Stimulated activated naive CD8-positive, alpha-beta T cell treated with anti-CD3 and anti-CD28 coated beads, Interleukin-15, Interleukin-2, amounts not matched to agents 100 U/mL and 50 U/mL, for 24 hours (primary cell): ENCODE data around the gene CDIP1.

Source experiments
- ATAC-seq: fragments of 150-1000 bp; cut with Tn5 transposase; one replicate; pipeline ENCODE4 v1.10.0; 2021
- DNase-seq: peaks from one replicate; pipeline ENCODE4 v3.0.0; 2021

CDIP1 gene

DNA sequence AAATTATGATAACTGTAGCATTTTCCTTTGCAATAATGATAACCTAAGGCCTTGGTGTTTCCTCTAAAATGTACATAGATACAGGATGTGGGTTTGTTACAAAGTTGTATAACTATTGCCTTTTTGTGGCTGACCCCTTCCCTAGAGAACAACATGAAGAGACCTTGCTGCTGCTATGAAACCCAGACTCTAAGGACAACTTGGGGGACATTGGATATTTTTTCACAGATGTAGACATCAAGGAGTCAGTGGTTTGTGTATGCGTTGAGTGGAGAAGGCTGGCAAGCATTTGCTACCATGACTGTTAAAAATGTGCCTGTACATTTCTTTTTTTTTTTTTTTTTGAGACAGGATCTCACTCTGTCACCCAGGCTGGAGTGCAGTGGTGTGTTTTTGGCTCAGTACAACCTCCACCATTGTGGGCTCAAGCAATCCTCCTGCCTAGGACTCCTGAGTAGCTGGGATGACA lies 50.0 kb downstream of the CDIP1 start:
- no peak for DNase-seq
- ATAC-seq, result no peak

DNA sequence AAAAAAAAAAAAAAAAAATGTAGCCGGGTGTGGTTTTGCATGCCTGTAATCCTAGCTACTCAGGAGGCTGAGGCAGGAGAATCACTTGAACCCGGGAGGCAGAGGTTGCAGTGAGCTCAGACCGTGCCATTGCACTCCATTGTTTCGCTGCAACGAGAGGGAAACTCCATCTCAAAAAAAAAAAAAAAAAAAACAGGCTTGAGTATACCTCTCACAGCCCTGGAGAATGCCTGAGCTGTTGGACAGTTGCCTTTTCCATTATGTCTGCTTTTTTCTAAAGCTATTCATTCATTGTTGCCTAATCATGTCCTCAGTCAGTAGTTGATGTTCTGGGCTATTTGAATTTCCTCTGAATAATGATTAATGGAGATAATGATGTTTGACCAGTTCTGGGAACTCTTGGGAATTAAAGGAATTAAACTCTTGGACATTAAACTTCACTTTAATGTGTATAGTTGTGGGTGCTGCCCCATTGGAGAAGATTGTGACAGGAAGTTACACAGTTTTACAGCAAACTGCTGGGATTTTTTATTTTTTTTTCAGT lies 50.5 kb downstream of the CDIP1 start:
- no peak for ATAC-seq
- no peak for DNase-seq

DNA sequence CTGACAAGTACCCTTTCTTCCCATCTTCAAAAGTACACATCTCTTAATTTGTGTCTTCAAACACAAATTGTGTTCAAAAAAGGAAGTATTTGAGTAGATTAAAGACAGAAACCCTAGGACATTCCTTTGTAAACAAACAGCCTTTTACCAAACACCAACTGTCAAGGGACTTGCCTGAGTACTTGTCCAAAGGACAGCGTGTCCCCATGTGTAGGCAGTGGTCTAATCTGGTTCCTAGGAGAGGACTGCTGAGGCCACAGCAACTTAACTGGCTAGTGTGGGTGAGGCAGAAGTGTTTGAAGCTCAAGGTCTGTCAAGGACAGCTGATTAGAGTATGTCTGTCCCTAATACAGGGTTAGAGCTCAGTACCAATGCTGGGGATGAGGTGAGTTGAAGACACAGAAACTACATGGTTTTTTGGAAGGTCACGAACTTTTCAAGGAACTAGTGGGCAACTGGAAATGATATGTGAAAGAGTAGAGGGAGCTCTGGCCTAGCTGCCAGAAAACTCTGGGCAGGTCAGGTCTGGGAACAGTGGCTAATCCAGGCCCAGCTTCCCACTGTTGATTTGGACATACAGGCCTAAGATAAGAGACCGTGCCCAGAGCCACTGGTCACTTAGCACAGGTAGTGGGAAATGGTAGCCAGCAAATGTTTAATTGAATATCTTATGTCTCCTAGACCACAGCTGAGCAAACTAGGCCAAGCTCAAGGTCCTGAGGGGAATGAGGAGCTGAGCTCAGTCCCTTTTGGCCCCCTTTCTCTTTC lies 52.3 kb downstream of the CDIP1 start:
- ATAC-seq, result peak; percentile 8
- no peak for DNase-seq

DNA sequence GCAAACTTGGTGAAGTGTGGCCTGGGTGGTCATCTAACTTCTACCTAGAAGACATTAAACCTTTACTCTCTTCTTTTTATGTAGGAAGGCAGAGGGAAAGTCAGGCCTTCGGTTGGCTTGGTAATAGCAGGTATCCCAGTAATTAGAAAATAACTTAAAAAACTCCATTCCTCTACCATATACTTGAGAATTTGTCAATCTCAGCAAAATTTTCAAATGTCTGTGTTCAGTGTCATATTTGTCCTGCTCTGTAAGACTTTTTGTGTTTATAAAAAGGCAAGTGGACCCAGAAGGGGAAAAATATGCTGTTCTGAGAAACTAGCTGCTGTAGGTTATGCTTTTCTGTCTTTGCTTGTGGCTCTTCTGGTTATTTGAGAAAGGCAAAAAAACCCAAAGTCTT lies 56.6 kb downstream of the CDIP1 start:
- DNase-seq, result no peak
- no peak for ATAC-seq

DNA sequence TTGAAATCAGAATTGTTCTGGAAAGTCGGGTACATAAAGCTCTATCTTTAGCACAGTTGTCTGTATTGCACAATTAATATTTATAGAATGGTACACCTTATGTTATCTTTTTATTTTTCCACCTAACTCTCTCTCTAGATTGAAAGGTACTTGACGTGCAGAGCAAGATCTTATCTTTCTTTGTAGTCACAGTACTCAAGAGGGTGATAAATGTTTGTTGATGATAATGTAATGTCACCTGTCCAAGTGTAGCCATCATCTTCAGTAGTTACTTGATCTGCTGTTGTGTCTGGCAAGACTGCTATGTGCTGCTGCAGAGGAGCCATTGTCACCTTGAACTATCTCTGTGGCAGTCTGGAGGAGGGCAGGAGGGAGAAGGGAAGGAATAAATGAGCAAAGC lies 57.0 kb downstream of the CDIP1 start:
- no peak for DNase-seq
- no peak for ATAC-seq

DNA sequence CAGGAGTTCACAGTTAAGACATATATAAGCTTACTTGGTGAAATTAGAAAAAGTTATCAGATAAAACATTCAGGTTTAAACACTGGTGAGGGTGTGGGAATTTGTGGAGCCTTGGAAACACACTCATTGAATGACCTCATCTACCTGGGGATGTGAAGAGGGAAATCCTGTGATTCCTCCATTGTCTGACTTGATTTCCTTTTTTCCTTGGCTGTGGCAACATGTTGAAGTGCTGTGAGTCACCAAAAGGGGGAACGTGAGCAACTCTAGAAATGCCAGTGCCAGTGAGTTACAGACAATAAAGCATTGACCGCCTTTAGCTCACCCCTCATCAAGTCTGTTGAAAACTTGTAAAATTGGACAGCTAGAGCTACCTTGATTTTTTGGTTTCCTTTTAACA lies 60.6 kb downstream of the CDIP1 start:
- ATAC-seq (no peak), DNase-seq (no peak)

DNA sequence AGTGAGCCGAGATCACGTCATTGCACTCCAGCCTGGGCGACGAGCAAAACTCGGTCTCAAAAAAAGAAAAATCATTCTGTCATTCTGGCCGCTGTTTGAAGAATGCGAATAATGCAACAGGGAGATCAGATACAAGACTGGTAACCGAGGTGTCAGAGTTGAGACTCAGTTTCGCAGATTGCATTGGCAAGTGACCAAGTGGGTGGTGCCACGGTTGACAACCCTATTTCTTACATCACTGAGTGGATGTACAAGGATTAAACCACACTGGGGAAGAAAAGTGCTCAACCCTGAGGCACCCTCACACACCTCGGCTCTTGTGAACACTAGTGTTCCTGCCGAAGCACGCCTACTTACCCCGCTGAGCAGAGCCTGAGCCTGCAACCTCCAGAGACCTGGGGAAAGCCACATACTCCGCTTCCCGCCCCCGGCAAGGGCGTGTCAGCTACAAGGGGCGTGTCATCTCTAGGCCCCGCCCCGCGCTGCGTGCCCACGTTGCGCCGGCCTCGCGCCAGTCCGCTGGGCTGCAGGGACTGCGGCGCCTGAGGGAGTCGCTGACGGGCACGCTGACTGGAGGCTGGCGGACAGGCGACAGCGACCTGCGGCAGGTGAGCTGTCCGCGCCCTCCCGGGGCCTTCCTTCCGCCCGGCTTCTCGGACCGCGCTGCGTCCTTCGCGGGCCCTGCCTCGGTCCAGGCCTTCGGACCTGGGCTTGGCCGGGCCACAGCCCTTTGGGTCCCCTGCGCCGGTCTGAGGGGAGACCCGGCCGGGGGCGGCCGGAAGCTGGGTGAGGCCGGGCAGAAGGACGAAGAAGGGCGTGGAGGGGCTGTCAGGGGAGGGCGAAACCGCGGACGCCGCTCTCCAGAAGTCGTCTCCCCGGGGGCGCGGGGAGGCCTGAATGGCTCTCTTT lies 62.4 kb downstream of the CDIP1 start, which contains the start of gene HMOX2:
TSS of gene HMOX2 (plus strand) at position 519 of the 909 bp plus-strand sequence. CDS start 29,127 bp downstream, outside the sequence.
- peak; percentile 95 for DNase-seq
- ATAC-seq, result peak; percentile 89

DNA sequence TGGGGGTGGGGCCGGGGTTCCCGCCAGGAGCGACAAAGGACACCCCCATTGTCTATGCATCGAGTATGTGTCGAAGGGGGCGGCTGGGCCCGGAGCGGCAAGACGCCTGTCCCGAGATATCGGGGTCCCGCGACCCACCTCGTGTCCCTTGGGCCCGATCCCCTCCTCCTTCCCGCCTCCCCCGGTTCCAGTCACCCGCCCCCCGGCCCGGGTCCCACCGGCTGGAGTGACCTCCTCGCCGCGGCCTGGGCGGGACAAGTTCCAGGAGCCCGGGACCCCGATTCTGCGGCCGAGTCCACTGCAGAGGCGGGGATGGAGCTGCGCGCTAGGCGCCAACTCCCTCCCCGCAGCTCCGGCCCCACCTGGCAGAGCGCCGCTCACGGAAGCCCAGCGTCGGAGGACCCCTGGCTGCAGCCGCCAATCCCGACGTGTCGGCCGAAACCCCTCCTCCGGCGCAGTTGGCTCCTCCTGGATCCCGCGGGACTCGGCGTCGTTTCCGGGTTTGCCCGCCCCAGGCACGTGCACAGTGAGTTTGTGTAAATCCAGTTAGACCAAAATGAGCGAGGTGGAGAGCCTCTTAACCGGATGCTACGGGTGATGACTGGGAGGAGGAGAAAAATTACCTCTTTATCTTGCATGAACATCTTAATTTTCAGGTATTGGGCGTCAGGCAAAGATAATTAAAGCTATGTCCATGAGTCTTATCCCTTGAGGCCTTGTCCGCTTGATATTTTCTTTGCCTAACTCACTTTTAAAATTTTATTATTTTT lies 64.2 kb downstream of the CDIP1 start, which contains the start of gene NMRAL1:
TSS of gene NMRAL1 (minus strand) at position 434 of the 770 bp plus-strand sequence. CDS start 493 bp downstream, outside the sequence.
- peak; percentile 70 for ATAC-seq
- peak; percentile 93 for DNase-seq

DNA sequence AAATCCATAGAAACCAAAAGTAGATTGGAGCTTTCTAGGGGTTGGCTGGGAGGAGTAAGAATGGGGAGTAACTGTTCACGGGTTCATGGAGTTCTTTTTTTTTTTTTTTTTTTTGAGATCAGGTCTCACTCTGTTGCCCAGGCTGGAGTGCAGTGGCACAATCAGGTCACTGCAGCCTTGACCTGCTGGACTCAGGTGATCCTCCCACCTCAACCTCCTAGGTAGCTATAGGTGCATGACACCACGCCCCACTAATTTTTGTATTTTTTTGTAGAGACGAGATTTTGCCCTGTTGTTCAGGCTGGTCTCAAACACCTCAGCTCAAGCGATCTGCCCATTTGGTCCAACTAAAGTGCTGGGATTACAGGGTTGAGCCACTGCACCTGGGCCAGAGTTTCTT lies 65.7 kb downstream of the CDIP1 start:
- DNase-seq (no peak), ATAC-seq (no peak)

DNA sequence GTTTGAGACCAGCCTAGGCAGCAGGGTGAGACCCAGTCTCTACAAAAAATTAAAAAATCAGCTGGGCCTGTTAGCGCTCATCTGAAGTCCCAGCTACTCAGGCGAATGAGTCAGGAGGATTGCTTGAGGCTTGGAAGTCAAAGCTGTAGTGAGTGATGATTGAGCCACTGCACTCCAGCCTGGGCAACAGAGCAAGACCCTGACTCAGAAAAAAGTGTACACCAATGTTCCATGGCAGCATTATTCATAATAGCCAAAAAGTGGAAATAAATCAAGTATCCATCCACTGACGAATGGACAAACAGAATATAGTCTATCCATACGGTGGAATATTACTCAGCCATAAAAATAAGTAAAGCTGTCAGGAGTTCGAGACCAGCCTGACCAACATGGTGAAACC lies 66.7 kb downstream of the CDIP1 start:
- no peak for ATAC-seq
- no peak for DNase-seq

DNA sequence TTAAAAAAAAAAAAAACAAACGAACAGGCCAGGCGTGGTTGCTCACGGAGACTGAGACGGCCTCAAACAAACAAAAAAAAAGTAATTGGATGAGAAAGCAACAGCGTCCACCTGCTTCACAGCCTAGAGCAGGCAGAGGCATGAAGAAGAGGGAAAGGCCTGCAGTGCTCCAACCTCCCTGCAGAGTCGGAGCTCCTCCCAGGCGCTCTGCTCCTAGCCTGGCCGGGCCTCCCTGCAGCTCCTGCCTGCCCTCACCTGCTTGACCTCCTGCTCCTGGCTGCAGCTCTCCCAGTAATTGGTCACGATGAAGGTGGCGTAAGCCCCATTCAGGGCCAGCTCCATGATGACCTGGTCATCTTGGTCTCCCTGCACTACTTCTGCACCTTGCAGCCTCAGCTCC lies 69.6 kb downstream of the CDIP1 start:
- ATAC-seq (no peak), DNase-seq (no peak)

DNA sequence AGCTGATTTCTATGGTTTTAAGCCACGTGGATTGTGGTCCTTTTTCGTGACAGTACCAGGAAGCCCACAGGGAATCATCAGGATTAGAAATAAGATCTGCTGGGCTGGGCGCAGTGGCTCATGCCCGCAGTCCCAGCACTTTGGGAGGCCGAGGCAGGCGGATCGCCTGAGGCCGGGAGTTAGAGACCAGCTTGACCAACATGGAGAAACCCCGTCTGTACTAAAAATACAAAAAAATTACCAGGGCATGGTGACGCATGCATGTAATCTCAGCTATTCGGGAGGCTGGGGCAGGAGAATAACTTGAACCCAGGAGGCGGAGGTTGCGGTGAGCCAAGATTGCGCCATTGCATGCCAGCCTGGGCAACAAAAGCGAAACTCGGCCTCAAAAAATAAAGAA lies 70.7 kb downstream of the CDIP1 start:
- DNase-seq (no peak), ATAC-seq (no peak)

DNA sequence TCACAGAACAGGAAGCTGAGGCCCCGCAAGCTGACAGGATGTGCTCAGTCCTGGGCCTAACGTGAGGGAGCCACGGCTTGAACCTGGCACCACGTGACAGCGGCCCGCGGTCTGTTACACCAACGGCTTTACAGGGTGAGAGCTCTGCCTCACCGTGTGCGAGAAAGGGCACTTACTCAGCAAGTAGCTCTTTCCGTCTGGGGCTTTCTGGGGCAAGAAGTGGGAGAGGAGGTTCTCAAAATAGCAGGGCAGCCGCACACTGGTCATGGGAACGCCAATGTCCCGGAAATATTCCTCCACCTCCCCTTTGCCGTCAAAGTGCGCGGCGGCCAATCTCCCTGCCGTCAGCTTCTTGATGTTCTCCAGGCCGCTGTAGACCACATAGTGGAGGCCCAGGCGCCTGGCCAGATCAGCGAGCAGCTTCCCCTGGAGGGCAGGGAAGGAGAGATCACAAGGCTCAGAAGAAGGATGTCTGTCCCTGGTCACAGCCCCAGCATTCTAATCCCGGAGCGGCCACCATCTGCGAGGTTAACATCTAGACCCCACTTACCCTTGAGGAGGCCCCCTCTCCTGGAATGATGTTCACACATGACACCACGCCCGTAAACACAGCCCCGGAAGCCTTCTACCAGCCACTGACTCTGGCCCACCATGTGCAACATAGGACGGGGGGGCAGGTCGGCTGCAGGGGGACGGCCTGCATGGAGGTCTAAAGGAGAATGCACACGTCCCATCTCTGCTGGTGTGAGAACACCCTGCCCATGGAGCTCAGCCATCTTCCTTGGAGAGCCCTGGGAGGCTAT lies 72.4 kb downstream of the CDIP1 start:
- ATAC-seq, result peak; percentile 96
- DNase-seq, result peak; percentile 64

DNA sequence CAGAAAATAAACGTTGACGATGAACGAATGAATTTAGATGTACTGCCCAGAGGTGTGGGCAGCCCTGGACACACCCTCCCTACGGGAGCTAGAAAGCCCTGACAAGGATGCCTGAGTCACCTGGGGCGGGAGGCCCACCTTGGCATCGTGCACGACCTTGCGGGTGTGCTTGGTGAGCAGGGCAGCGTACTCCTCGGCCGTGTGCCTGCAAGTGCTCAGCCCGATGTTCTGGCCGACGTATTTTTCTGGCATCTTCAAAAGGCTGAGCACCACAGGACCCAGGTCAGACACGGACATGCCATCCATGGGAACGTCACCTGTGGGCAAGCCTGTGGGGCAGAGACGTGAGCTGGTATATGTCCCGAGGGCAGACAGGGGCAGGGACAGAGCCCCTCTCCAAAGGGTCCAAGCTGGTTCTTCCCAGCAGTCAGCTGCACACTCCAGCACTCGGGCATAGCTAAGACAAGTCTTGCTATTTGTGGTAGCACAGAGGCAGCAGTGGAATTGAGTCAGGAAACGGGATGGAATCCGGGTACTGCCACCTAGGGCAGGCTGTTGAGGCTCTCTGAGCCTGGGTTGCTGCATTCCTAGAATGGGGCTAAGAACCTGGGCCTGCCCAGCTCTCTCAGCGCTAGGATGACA lies 74.9 kb downstream of the CDIP1 start:
- no peak for DNase-seq
- no peak for ATAC-seq

DNA sequence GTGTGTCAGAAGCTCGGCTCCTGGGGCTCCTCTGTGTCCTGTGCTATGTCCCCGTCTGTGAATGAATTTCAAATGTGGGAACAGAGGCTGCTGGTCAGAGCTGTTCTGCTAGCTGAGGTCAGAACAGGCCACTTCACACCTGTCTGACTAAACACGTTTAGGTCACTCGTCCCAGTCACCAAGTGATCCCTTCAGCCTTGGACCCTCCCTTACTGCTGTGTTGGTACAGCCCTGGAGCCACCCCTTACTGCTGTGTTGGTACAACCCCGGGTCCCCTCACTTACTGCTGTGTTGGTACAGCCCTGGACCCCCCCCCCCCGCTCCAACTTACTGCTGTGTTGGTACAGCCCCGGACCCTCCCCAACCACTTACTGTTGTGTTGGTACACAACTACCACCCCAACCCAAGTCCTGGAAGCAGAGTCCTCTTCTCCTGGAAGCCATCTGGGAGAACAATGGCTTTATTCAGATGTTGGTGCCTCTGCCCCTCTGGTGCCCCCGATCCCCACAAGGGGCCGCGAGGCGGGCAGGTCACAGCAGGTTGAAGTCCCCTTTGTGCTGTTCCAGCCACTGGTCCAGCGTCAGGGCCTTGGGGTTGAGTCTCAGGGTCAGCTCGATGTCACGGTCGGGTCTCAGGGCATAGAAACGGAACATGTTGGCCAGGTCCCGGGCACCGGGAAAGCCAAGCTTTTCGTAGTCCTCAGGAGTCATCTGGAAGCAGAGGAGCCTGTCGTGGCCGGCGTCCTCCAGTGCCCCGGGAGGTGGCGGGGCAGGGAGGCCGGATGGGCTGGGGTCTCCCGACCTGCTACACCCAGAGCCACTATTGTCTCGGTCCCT lies 77.1 kb downstream of the CDIP1 start:
- no peak for DNase-seq
- no peak for ATAC-seq

DNA sequence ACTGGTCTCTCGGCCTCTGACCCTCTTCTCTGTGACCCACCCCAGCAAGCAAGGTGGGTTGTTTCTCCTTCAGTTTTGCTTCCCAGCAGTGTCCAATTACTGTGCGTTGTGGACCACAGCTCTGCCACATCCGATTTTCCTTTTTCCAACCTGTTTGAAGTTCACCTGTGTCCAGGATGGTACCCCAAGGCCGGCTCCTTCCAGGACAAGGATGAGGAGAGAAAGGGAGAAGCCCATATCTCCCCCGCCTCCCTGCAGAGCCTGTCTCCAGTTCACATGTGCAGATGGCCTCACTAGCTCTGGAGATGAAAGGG lies 77.7 kb downstream of the CDIP1 start:
- no peak for ATAC-seq
- DNase-seq, result no peak
